VCaP (cell line): ENCODE measurements around the gene MRPL32.

Experiments
- H3K27ac ChIP-seq: fragments of 450-650 bp; 2 replicates; pipeline ENCODE4 v1.5.1; 2017
- CTCF ChIP-seq: fragments of 450-650 bp; conservative IDR thresholded peaks from 2 replicates; pipeline ENCODE4 v1.5.1; 2017; ENCODE audit warnings: mild to moderate bottlenecking, moderate library complexity

The MRPL32 gene

GRCh38 chr7:42967391-42967790, 35.2 kb downstream of the MRPL32 start:
- TF ChIP-seq CTCF: no peak
- H3K27ac ChIP-seq: no peak overlapping the region

- TF ChIP-seq CTCF: no peak
- H3K27ac ChIP-seq: no peak overlapping the region
These were observed 40.7 kb downstream of the MRPL32 start for GRCh38 chr7:42972699-42973500.

GRCh38 chr7:42976371-42976770, 44.2 kb downstream of the MRPL32 start:
- no peak for TF ChIP-seq CTCF
- no peak overlapping the region for H3K27ac ChIP-seq

GRCh38 chr7:42978496-42978895, 46.3 kb downstream of the MRPL32 start:
- H3K27ac ChIP-seq: no peak overlapping the region
- TF ChIP-seq CTCF: no peak

GRCh38 chr7:42980084-42980483, 47.9 kb downstream of the MRPL32 start:
- no peak for TF ChIP-seq CTCF
- H3K27ac ChIP-seq: no peak overlapping the region

- H3K27ac ChIP-seq: no peak overlapping the region
- no peak for TF ChIP-seq CTCF
These were observed 48.3 kb downstream of the MRPL32 start for GRCh38 chr7:42980514-42980913.

- no peak overlapping the region for H3K27ac ChIP-seq
- TF ChIP-seq CTCF: no peak
These were observed 49.4 kb downstream of the MRPL32 start for GRCh38 chr7:42981601-42982000.
